ENCODE data around the gene AP1G1. TPM values are rescaled to one million over a fixed set of nuclear protein-coding genes. Genes with fewer than 3 reads are reported as not detected.

AP1G1 gene
- total and polyA plus RNA-seq, 2 of the 8 experiments (the other 6 are each of a cell fraction or from before 2014, with no cell fraction given), result 43.9 to 68.4 TPM

DNA sequence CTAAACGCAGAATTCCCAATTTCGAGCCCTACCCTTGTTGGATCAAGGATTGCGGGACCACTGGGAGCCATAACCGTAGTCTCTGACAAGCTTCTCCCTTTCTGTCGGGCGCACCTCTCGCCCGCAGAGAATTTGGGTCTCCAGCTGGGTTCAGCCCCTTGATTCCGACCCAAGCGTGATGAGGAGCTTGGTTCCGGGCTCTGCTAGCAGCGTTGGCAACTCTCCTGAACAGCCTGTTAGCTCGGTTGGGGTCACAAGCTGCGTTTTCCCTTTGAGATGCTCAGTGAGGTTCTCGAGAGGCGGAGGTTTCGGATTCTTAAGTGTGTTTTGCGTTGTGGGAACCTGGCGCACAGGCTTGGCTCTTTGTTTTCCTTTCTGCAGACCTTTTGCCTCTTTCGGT is 37.8 kb upstream of the AP1G1 start:
- Histone ChIP-seq H2BK5ac (ENCODE audit: low read depth, low read length) (no peak overlapping the region; the same call in 1 of the 2 replicates), H4K8ac (ENCODE audit: extremely low read depth, insufficient read depth, low read length) (peak overlapping the region; percentile 95; the same call in 1 of the 2 replicates), H3K4me2 (ENCODE audit: insufficient read depth in 1 of 2, low read depth in 2 of 2, low read length in 2 of 2) (peak overlapping the region; percentile 78 to 90), H4K5ac (ENCODE audit: insufficient read length, low read depth, low read length) (no peak overlapping the region), H3K79me1 (ENCODE audit: low read depth, low read length) (peaks cover 11% of the 10 kb centered on the region; the same call in 1 of the 2 replicates), H2BK120ac (replicated peaks; ENCODE audit: low read depth, low read length) (no peak overlapping the region), H3K14ac (ENCODE audit: insufficient read length) (no peak overlapping the region), H2BK15ac (ENCODE audit: low read length) (no peak overlapping the region), H3K9ac (replicated peaks in 1 of 4; ENCODE audit: extremely low read depth in 1 of 4, low read depth in 3 of 4, low read length in 3 of 4) (peak overlapping the region; percentile 81 to 94 (median 88)), H3K4me1 (replicated peaks in 1 of 4; ENCODE audit: control insufficient read depth in 3 of 4, insufficient read depth in 4 of 4, low read length in 3 of 4) (peaks cover 0 to 5% (median 0%) of the 10 kb centered on the region in 4 experiments; a peak in 2 of 7 replicates), H2AK5ac (ENCODE audit: low read depth, low read length) (no peak overlapping the region), H3K27ac (ENCODE audit: low read depth, low read length) (0 out of 2 replicates have a peak overlapping the region, but pooled peaks have one; percentile 69), H3K4me3 (ENCODE audit: extremely low read depth in 1 of 4, insufficient read depth in 2 of 4, low read depth in 3 of 4, low read length in 4 of 4) (peak overlapping the region; percentile 78 to 97 (median 94)), H4K91ac (replicated peaks; ENCODE audit: insufficient read length, low read length) (no peak overlapping the region), H2BK20ac (ENCODE audit: low read length) (no peak overlapping the region), H3K18ac (ENCODE audit: extremely low read depth, low read length) (no peak overlapping the region), H4K20me1 (replicated peaks in 1 of 2; ENCODE audit: control insufficient read depth in 1 of 2, insufficient read depth in 2 of 2, low read length in 2 of 2) (peaks cover 0 to 7% of the 10 kb centered on the region in 2 experiments), H3K56ac (replicated peaks; ENCODE audit: insufficient read length, low read depth, low read length) (no peak overlapping the region), H2AFZ (ENCODE audit: low read length) (no peak overlapping the region), H2BK12ac (ENCODE audit: low read depth, low read length) (peak overlapping the region; percentile 27; the same call in 1 of the 2 replicates), H3K9me3 (ENCODE audit: insufficient read depth in 2 of 2, low read depth in 1 of 2, low read length in 1 of 2) (no peaks in the 10 kb centered on the region), H3K79me2 (ENCODE audit: control insufficient read depth in 1 of 2, insufficient read depth in 2 of 2, low read length in 2 of 2) (peaks cover 11 to 21% of the 10 kb centered on the region in 2 experiments), H3K23ac (ENCODE audit: insufficient read length) (no peak overlapping the region), H3K23me2 (ENCODE audit: low read depth, low read length) (peaks cover 6% of the 10 kb centered on the region), H3K27me3 (replicated peaks in 1 of 4; ENCODE audit: control insufficient read depth in 3 of 4, extremely low read depth in 1 of 4, insufficient read depth in 3 of 4, low read length in 3 of 4) (no peaks in the 10 kb centered on the region), H3K36me3 (ENCODE audit: control insufficient read depth in 2 of 4, insufficient read depth in 4 of 4, low read length in 3 of 4) (peaks cover 11 to 21% (median 16%) of the 10 kb centered on the region in 4 experiments; a peak in 7 of 8 replicates), H3K4ac (replicated peaks; ENCODE audit: insufficient read length, low read depth, low read length) (no peak overlapping the region)
- DNase-seq (ENCODE audit: low read depth in 1 of 2, low spot score in 2 of 2) (peak in 1 of 2 experiments; percentile 49), FAIRE-seq (no peak)
- CTCF ChIA-PET (ENCODE audit: partially characterized antibody), result interaction anchor here (0.5 to 1.3 kb wide), 2 partner anchors 11 to 993 kb away, joined by 3 read pairs; no protein-coding TSS in a partner anchor
- 8% methylated on average over 19 of the region's 20 CpGs; no CpG with 5 or more reads in 1 of the 2 experiments for WGBS, 2 experiments (ENCODE audit: extremely low coverage in 1 of 2, insufficient coverage in 1 of 2, insufficient read length in 1 of 2, insufficient replicate concordance in 2 of 2, low coverage in 1 of 2, low lambda C conversion rate in 2 of 2, missing lambda C conversion rate in 1 of 2)
- POLR2A ChIA-PET (ENCODE audit: partially characterized antibody), result interaction anchor here (0.6 to 3.0 kb wide), 12 partner anchors 9 to 1062 kb away, joined by 3 to 11 read pairs (median 4); partner anchors contain the start of genes AP1G1 and ZNF821
- TF ChIP-seq PHF8 (conservative IDR thresholded peaks at IDR 0.05; ENCODE audit: low read depth, low read length) (no peak), SP1 (IDR thresholded peaks at IDR 0.05; ENCODE audit: low read depth, low read length) (no peak), GTF2F1 (IDR thresholded peaks at IDR 0.05; ENCODE audit: borderline replicate concordance, low read depth, low read length) (no peak), GABPA (IDR thresholded peaks at IDR 0.05; ENCODE audit: borderline replicate concordance, insufficient read depth, low read length) (no peak), SP4 (IDR thresholded peaks at IDR 0.05; ENCODE audit: low read length) (no peak), CHD1 (IDR thresholded peaks at IDR 0.05; ENCODE audit: low read depth, low read length) (no peak), SRF (IDR thresholded peaks at IDR 0.05; ENCODE audit: low read depth, low read length) (no peak), CBX8 (IDR thresholded peaks at IDR 0.05; ENCODE audit: borderline replicate concordance, low read depth, low read length) (no peak), CREB1 (IDR thresholded peaks at IDR 0.05) (no peak)
